Stimulated activated naive CD8-positive, alpha-beta T cell treated with anti-CD3 and anti-CD28 coated beads, Interleukin-15, Interleukin-2, amounts not matched to agents 100 U/mL and 50 U/mL, for 24 hours (primary cell): ENCODE results near the gene OR7A5.
"Not testable (repeated sequence)": the region's sequence is repeated elsewhere in the genome, so short reads cannot be mapped to it uniquely, and the experiment has no call there.

Source experiments
- ATAC-seq: fragments of 150-1000 bp; cut with Tn5 transposase; one replicate; pipeline ENCODE4 v1.10.0; 2021
- DNase-seq: peaks from one replicate; pipeline ENCODE4 v3.0.0; 2021

The OR7A5 gene

GRCh38 chr19:14784730-14785101 lies 50.3 kb downstream of the OR7A5 start:
- DNase-seq, result peak; percentile 72
- ATAC-seq, result peak; percentile 84

DNA sequence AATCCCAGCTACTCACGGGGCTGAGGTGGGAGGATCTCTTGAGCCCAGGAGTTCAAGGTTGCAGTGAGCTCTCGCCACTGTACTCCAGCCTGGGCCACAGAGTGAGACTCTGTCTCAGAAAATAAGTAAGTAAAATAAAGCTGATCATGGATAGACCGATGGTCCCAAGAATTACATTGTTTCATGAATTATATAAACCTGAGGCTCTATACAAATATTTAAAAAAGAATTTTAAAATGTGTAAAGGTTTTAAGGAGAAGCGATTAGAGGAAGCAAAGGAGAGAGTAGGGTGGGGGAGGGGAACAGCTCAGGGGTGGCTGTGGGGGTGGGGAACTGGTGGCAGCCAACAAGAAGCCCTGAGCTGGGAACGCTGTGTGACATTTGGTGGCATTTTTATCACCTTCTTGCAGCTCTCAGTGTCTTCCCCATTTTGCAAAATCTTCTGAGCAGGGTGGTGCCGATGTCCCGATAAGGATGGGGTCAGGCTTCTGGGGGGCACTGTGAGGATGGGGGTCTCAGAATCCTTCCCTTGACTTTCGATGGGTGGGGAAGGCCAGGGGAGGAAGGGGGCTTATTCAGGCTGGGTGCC lies 51.5 kb downstream of the OR7A5 start:
- not testable (repeated sequence) for ATAC-seq, DNase-seq

DNA sequence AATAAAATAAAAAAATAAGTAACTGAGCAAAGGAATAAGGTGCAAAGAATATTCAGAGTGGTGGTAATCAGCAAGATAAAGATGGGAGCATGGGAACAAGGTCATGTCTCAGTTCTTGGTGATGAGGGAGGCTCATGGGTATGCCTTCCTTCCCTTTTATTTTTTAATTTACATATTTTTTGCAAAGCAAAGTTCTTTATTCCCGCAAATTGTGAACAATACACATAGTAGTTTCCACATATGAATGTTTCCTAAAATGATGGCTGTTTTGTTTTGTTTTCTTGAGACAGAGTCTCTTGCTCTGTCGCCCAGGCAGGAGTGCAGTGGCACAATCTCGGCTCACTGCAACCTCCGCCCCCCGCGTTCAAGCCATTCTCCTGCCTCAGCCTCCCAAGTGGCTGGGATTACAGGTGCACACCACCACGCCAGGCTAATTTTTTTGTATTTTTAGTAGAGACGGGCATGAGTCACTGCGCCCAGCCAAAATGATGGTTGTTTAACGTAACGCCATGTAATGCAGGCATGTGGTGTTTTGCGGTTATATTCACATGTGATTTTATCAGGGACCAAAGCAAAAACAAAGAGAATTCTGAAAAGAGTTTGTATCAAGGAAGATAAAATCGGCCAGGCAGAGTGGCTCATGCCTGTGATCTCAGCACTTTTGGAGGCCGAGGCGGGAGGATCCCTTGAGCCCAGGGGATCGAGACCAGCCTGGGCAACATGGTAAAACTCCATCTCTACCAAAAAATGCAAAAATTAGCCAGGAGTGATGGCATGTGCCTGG lies 52.2 kb downstream of the OR7A5 start:
- ATAC-seq (no peak), DNase-seq (no peak)

- not testable (repeated sequence) for DNase-seq, ATAC-seq
These were observed 53.1 kb downstream of the OR7A5 start for GRCh38 chr19:14781713-14782536.

DNA sequence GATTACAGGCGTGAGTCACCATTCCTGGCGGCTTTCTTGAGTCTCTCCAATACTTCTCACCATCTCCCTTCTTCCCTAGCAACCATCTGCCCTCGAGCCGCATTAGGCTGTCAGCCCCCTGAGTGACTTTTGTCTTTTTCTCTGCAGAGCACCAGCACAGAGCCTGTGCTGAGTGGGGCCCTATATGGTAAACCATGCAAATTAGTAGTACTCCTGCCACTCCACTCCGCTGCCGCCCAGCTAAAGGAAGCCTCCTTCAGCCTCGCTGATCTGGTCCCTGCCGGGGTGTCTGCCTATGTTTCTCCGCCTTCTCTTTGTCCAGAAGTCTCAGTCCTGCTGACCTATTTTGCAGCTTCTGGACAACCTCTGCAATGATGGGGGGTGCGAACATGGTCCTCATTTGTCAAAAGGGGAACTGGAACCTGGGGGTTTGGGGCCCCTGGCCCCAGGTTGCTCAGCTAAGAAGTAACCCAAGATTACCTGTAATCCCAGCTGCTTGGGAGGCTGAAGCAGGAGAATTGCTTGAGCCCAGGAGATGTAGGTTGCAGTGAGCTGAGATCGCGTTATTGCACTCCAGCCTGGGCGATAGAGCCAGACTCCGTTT lies 54.3 kb downstream of the OR7A5 start:
- not testable (repeated sequence) for ATAC-seq, DNase-seq

GRCh38 chr19:14779151-14779550 lies 55.8 kb downstream of the OR7A5 start:
- ATAC-seq (no peak), DNase-seq (no peak)

DNA sequence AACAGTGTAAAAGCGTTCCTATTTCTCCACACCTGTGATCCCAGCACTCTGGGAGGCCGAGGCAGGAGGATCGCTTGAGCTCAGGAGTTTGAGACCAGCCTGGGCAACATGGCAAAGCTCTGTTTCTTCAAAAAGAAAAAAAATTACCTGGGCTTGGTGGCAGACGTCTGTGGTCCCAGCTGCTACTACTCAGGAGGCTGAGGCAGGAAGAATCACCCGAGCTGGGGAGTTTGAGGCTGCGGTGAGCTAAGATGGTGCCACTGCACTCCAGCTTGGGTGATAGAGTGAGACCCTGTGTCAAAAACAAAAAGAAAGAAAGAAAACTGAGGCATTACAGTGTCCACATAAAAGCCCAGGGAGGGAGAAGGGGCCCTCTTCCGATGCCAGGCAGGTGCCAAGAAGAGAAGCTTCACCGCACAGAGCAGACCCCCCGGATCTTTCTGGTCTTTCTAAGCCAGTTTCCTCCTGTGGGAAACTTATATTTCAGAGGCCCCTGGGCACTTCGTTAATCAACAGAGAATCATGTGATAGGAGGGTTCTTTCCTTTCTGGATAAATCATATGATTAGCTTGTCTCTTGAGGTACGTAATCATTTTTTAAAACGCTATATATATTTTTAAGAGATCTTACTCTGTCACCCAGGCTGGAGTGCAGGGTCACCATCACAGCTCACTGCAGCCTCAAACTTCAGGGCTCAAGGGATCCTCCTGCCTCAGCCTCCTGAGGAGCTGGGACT lies 56.7 kb downstream of the OR7A5 start, which contains the start of gene ADGRE2:
ADGRE2 (minus strand) TSS at position 451 of the 736 bp plus-strand sequence. CDS start 1,804 bp downstream, outside the sequence.
- not testable (repeated sequence) for ATAC-seq, DNase-seq

DNA sequence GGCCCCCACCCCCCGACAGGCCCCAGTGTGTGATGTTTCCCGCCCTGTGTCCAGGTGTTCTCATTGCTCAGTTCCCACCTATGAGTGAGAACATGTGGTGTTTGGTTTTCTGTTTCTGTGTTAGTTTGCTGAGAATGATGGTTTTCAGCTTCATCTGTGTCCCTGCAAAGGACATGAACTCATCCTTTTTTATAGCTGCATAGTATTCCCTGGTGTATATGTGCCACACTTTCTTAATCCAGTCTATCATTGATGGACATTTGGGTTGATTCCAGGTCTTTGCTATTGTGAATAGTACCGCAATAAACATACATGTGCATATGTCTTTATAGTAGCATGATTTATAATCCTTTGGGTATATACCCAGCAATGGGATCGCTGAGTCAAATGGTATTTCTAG lies 57.3 kb downstream of the OR7A5 start:
- DNase-seq, ATAC-seq: not testable (repeated sequence)
